Measurements from ENCODE around the gene DOCK3.

DNA sequence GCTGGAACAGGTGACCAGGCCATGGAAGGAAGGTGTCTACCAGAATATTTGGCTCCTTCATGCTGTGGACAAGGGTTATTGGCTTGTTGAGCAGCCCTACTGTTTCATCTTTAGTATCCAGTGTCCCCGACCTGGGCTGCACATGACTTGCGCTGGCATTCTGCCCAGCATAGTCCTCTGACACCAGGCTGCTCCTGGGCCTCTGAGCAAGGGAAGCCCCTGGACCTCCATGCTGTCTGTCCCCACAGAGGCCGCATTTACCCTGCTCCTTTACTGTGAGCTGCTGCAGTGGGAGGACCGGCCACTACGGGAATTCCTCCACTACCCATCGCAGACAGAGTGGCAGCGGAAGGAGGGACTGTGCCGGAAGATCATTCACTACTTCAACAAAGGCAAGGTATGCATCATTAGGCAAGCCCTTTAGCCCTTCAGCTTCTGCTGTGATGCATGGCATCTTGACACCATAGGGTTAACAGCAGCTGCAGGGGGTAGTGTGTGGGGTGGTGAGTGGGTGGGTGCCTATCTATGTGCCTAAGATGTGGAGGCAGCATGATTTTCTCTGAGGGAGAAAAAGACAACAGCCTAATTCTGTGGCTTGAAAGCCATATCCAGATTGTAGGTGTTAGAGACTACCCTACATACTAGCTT, 666.4 kb downstream of the DOCK3 start:
- TF ChIP-seq, protein P1, sequence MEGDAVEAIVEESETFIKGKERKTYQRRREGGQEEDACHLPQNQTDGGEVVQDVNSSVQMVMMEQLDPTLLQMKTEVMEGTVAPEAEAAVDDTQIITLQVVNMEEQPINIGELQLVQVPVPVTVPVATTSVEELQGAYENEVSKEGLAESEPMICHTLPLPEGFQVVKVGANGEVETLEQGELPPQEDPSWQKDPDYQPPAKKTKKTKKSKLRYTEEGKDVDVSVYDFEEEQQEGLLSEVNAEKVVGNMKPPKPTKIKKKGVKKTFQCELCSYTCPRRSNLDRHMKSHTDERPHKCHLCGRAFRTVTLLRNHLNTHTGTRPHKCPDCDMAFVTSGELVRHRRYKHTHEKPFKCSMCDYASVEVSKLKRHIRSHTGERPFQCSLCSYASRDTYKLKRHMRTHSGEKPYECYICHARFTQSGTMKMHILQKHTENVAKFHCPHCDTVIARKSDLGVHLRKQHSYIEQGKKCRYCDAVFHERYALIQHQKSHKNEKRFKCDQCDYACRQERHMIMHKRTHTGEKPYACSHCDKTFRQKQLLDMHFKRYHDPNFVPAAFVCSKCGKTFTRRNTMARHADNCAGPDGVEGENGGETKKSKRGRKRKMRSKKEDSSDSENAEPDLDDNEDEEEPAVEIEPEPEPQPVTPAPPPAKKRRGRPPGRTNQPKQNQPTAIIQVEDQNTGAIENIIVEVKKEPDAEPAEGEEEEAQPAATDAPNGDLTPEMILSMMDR (IDR thresholded peaks at IDR 0.05), result no peak
- no peak for TF ChIP-seq POLR2A (IDR thresholded peaks at IDR 0.05)
